HG03135 (cell line): Measurements from ENCODE around the gene POLR2M.

Experiments
- ATAC-seq: cut with Tn5 transposase; IDR thresholded peaks from one replicate; pipeline ENCODE4 v1.9.1; 2021; ENCODE audit warnings: mild to moderate bottlenecking, moderate library complexity; ENCODE audit not compliant: unreplicated experiment

The POLR2M gene

DNA sequence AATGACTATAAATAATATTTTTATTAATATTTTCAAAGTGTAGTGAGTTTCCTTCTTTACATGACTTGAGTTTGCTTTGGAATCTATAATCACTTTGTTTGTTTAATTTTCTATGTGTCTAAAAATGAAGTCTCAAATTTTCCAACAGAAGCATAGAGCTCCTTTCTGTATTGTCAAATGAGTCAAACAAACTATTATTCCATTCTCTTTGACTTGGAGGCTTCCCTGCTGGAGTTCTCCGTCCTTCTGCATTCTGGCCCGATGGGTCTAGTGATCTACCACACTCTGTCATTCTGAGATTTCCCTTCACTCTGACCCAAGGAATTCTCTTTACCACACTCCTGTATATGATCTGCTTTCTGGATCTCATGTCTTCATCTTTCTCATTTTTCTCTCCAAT is 30.1 kb downstream of the POLR2M start:
- no peak for ATAC-seq

- no peak for ATAC-seq
Measured at GRCh38 chr15:57738734-57739237, 32.3 kb downstream of the POLR2M start.

- no peak for ATAC-seq
Measured at GRCh38 chr15:57740048-57740447, 33.5 kb downstream of the POLR2M start.

DNA sequence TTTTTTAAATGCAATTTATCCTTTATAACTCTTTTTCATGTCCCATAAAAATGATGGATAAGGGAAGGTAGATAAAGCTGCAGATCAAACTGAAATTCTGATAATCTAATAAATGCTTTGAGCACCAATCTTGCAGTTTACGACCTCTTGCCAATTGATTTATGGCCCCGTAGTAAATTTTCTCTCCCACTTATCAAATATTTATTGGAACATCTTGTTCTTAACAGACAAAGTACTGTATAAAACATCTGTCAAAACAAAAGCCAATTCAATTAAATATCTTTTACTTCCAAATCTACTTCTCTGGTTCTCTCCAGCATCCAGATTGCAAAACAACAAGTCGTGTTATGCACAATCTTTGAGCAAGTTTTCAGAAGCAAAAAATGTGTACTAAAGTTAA is 34.6 kb downstream of the POLR2M start:
- no peak for ATAC-seq

- no peak for ATAC-seq
Measured at GRCh38 chr15:57743424-57743823, 36.9 kb downstream of the POLR2M start.

GRCh38 chr15:57746786-57747185 is 40.3 kb downstream of the POLR2M start:
- ATAC-seq: no peak

GRCh38 chr15:57747206-57747896 is 40.8 kb downstream of the POLR2M start:
- no peak for ATAC-seq

DNA sequence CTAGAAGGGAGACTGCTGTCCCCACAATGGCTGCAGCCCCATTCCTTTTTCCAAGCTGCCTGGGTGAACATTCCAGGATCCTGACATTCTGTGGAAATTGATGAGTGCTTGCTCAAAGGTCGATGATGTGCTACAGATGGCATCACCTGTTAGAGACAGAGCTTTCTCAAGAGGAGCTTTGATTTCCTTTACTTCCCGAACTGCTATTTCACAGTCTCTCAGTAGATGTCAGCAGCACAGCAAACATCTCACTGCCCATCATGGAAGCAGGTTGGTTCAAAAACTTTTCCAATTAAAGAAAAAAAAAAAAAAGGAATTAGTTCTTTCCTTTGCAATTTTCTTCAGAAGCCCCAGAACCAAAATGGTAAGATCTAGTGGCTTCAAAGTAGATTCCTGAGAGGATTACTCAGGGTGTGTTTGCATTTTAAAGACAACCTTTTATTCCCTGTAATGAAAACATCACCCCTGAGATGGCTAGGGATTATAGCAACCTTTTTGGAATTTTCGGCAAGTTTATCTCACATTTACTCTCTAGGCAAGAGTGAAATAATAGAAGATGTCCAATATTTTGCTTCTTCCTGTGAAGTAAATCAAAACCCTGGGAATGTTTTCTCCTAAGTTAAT is 44.8 kb downstream of the POLR2M start:
- no peak for ATAC-seq

- ATAC-seq: no peak
Measured at GRCh38 chr15:57752436-57752835, 45.9 kb downstream of the POLR2M start.

GRCh38 chr15:57752840-57753239 is 46.3 kb downstream of the POLR2M start:
- ATAC-seq: no peak

DNA sequence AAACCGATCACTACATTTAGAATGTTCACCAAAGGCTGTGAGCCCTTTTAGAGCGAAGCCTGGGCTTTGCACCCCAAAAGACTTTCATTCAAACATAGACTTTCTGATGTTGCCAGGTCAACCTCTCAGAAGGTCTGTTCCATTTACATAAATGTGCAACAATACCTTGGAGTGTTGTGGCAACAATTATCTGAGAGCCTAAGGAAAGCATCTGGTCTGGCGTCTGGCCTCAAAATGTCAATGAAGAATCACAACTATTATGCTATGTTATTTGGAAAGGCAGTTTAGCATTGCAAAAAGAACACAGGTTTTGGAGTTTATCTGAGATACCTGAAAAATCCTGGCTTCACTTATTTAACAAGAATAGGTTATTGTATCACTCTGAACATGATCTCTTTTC is 50.0 kb downstream of the POLR2M start:
- no peak for ATAC-seq

DNA sequence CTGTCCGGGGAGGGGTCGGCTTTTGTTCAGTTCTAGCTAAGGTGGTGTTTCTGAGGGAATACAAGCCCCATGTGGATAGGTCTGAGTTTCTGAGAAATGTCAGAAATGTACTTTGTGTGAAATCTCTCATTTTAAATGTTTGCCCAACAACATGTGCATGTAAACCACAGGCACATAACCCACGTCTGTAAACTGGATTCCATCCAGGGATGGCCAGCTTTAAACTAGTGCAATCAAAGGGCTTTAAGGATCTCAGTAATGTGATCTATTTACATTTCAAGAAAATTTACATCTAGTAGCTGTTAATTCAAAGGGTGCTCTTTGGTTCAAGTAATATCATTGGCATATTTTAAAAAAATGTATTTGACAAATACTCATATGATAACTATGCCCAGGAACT is 52.0 kb downstream of the POLR2M start:
- no peak for ATAC-seq

DNA sequence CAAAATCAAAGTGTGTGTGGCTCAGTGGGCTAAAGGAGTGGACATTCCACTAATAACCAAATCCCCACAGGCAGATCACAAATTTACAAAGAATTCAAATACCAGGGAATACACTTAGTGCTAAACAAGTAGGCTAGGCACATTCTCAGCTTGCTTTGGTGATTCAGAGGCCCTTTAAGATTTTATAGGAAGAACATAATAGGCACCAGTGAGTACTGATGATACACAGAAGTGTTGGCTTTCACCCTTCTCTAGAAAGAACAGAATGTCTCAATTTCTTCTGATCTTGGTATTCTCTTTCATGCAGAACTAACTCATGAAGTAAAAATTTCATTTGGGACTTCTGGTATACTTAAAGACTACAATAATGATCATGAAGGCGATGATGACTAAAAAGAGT is 55.0 kb downstream of the POLR2M start:
- ATAC-seq: no peak

DNA sequence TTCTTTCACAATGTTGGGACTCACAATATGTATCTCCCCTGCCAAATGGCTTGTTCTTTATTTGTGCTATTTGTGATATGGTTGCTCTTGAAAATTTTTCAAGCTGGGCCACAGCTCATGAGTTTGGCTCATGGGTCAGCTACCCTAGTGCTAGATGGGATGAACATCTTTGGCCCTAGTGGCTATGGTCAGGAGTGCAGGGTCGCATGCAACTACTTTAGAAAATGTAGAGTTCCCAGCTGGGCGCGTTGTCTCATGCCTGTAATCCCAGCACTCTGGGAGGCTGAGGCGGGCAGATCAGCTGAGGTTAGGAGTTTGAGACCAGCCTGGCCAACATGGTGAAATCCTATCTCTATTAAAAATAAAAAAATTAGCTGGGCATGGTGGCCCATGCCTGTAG is 55.8 kb downstream of the POLR2M start:
- ATAC-seq: no peak

- no peak for ATAC-seq
Measured at GRCh38 chr15:57763176-57763964, 56.9 kb downstream of the POLR2M start.
